ENCODE data around the gene RGS3.
A peak's percentile ranks its signal among the peaks of the same experiment; 100 is the strongest.

The RGS3 gene

DNA sequence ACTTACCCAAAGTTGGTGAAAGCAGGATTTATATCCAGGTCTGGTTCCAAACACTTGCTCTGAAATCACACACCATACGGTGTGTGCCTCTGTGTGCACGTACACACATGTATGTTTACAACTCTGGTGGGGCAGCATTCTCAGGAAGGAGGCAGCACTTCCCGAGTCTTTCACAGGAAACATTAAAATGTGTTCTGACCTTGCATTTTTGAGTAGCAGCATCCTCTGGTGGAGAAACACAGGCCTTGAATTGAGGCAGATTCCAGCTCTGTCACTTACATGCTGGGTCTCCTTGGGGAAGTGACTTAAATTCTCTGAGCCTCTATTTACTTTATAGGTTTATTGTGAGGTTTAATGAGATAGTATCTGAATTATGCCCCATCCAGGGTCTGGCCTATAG is 126.4 kb downstream of the RGS3 start:
- DNase-seq (ENCODE audit: low read depth), result no peak
- no peak overlapping the region for H3K4me3 ChIP-seq (ENCODE audit: low read depth, low read length)

DNA sequence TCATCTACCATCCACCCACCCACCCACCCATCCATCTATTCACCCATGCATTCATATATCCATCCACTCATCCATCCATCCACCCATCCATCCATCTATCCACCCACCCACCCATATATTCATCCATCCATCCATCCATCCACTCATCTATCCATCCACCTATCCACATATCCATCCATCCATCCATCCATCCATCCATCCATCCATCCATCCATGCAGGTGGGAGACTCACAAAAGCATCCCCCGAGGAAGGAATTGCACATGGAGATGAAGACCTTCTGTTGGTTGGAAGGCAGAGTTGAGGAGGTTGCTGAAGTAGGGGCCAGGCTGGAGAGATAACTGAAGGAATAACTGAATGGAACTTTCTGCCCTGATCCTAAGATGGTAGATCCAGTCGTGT is 126.9 kb downstream of the RGS3 start:
- no peak for DNase-seq (ENCODE audit: low read depth)
- no peak overlapping the region for H3K4me3 ChIP-seq (ENCODE audit: low read depth, low read length)

GRCh38 chr9:113590991-113591898 is 127.7 kb downstream of the RGS3 start:
- DNase-seq (ENCODE audit: low read depth), result no peak
- no peak overlapping the region for H3K4me3 ChIP-seq (ENCODE audit: low read depth, low read length)

DNA sequence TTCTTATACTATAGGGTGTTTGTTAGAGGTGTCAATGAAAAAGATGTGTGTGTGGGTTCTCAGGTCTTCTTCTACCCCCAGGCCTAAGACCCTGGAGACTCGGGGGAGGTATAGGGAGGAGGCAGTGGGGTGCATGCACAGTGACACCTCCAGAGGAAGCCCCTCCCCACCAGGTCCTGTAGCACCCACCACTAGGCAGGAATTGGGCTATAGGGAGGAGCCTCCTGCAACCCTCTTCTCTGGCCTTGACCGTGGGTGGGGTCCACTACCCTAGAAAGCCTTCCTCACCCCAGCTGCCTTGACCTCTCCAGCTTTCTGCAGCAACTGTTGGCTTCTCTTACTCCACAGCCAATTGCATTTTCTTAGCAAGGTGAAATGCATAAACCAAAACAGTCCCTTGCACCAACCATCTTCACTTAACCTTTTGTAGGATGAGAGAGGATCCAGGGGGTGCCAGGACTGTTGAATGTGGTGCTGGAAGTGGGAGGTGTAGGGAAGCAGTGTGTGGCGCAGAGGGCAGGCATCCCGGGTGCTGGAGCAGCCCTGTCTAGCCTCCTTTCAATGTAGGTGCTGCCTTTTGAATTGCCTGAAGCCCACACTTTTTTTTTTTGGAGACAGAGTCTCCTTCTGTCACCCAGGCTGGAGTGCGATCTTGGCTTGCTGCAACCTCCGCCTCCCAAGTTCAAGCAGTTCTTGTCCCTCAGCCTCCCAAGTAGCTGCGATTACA is 128.5 kb downstream of the RGS3 start:
- no peak for DNase-seq (ENCODE audit: low read depth)
- no peak overlapping the region for H3K4me3 ChIP-seq (ENCODE audit: low read depth, low read length)

- no peak for DNase-seq (ENCODE audit: low read depth)
- H3K4me3 ChIP-seq (ENCODE audit: low read depth, low read length), result no peak overlapping the region
Observed at GRCh38 chr9:113592876-113593575, 129.5 kb downstream of the RGS3 start.

DNA sequence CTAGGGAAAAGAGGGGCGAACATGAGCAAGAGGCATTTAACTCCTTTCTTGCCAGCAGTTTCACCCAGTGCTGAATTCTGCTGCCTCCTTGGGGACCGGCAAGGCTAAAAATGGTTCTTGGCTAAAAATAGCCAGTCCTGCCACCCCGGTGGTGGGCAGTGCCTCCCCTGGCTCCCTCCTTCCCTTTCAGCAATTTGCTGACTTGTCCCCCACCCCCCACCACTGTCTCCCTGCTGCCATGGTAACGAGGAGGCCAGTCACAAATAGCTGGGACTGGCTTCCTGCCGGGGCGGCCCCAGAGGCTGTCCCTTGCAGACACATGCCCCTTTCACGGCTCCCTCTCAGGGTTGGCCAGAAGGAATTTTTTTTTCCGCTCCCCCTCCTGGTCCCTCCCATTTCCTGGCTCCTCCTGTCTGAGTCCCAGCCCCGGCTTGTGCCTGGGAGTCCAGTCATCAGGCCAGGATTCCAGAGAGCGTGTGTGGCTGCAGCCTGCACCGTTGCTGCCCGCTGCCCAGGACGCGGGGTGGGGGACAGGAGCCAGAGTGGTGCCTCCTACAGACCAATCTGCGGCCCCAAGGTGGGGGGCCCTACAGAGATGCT is 130.3 kb downstream of the RGS3 start:
- peak overlapping the region; percentile 82 for H3K4me3 ChIP-seq (ENCODE audit: low read depth, low read length)
- peak; percentile 91 for DNase-seq (ENCODE audit: low read depth)

DNA sequence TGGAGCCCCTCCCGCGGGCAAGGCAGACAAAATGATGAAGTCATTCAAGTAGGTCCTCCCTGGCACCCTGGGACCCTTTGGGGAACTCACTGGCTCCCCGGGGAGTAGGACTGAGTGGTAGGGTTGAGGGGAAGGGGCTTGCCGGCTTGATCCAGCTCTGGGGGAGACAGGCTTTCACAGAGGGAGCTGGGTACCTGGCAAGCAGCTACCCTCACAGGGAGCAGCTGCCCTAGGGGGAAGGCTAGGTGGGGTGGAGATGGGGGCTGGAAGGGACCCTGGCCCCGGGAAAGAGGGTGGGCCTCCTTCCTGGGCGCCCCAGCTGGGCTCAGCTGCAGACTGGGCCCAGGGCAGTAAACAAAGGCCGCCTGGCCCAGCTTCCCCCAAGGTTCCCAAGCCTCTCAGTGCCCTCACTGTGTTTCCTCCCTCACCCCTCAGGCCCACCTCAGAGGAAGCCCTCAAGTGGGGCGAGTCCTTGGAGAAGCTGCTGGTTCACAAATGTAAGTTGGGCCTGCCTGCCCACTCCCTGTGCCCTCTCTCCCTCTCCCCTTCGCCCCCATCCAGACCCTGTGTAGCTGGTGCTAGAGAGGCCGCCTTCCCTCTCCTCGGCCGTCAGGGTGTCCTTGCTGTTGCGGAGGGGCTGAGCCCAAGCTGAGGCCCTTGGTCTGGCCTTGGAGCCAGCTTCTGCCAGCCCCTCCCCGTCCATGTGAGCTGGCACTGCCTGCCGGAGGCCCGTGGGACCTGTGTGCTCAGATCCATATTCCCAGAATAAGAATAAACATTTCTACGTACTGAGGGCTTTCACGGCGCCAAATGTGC is 131.2 kb downstream of the RGS3 start:
- H3K4me3 ChIP-seq (ENCODE audit: low read depth, low read length), result peak overlapping the region; percentile 82
- no peak for DNase-seq (ENCODE audit: low read depth)

GRCh38 chr9:113596616-113597320 is 133.2 kb downstream of the RGS3 start:
- H3K4me3 ChIP-seq (ENCODE audit: low read depth, low read length), result no peak overlapping the region
- DNase-seq (ENCODE audit: low read depth), result no peak

GRCh38 chr9:113597390-113598241 is 134.1 kb downstream of the RGS3 start:
- DNase-seq (ENCODE audit: low read depth), result no peak
- H3K4me3 ChIP-seq (ENCODE audit: low read depth, low read length), result no peak overlapping the region

- DNase-seq (ENCODE audit: low read depth), result no peak
- H3K4me3 ChIP-seq (ENCODE audit: low read depth, low read length), result no peak overlapping the region
Observed at GRCh38 chr9:113598451-113598850, 134.9 kb downstream of the RGS3 start.

- no peak for DNase-seq (ENCODE audit: low read depth)
- H3K4me3 ChIP-seq (ENCODE audit: low read depth, low read length), result no peak overlapping the region
Observed at GRCh38 chr9:113598883-113599282, 135.4 kb downstream of the RGS3 start.

DNA sequence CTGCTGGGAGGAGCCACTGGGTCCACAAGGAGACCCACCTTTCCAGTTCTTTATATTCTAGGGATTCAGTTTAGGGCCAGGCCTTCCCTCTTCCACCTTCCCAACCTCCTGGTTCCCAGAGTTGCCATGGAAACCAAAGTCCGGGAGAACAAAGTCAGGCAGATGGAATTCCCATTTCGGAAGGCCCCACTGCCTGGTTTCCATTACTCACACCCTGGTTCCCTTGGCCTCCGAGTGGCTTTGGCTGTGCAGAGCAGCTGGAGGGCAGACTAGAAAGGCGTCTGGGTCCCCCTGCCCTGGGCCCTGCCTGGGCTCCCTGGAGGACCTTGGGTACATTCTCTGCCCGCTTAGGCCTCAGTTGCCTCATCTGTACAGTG is 136.1 kb downstream of the RGS3 start:
- no peak overlapping the region for H3K4me3 ChIP-seq (ENCODE audit: low read depth, low read length)
- no peak for DNase-seq (ENCODE audit: low read depth)

- H3K4me3 ChIP-seq (ENCODE audit: low read depth, low read length), result no peak overlapping the region
- no peak for DNase-seq (ENCODE audit: low read depth)
Observed at GRCh38 chr9:113600023-113600823, 136.7 kb downstream of the RGS3 start.

GRCh38 chr9:113600871-113601614 is 137.5 kb downstream of the RGS3 start:
- no peak for DNase-seq (ENCODE audit: low read depth)
- H3K4me3 ChIP-seq (ENCODE audit: low read depth, low read length), result no peak overlapping the region

GRCh38 chr9:113601656-113602055 is 138.1 kb downstream of the RGS3 start:
- DNase-seq (ENCODE audit: low read depth), result no peak
- no peak overlapping the region for H3K4me3 ChIP-seq (ENCODE audit: low read depth, low read length)
